Heart left ventricle (tissue), 13 donors: ENCODE measurements around the gene MYDGF.

ENCODE experiments used
- CTCF ChIP-seq, 12 donors: fragments of 200-600 bp; sonication (generic) in 4 of 12; IDR thresholded peaks; one replicate each; pipeline versions ENCODE4 v1.5.0 to v1.8.0; 2018 to 2022; ENCODE audit warnings: antibody characterized with exemption in 12 of 12, mild to moderate bottlenecking in 5 of 12
- POLR2A ChIP-seq, 2 donors: fragments of 450-650 bp; IDR thresholded peaks; one replicate each; pipeline ENCODE4 v1.6.1; 2017; ENCODE audit warnings: antibody characterized with exemption in 2 of 2, mild to moderate bottlenecking in 2 of 2, moderate library complexity in 2 of 2
- donor health status: ischemic (EF 13 %, LVEDD 7.1; RV severe dilation, severe dysfunction).
- donor health status: DM: no; HTN: yes; CAD: no.
- donor health status: DM: no; HTN: no; CAD: no.
- donor health status: ischemic (EF 25% LVEDD 6.9; RV normal size, moderate dysfunction).
- donor health status: ischemic (EF 25% LVEDD 5.7; RV mildly dilated, moderate dysfunction).
- donor health status: ischemic (EF 35%, LVEDD 5.7; RV mildly dilated, moderate dysfunction).
- donor health status: nonischemic (EF 11% LVEDD 7.7; RV severe dilation, severe dysfunction).
- donor health status: DM: yes; HTN: yes; CAD: no.
- donor health status: PGD.
- donor health status: ischemic (EF 29% LVEDD 5.4; RV normal size, mild dysfunction).
- donor health status: nonischemic (EF 23%, LVEDD 6.1; RV moderate dilation, normal function).

- TF ChIP-seq CTCF (IDR thresholded peaks at IDR 0.05) (no peak), POLR2A (IDR thresholded peaks at IDR 0.05) (no peak)
Observed at GRCh38 chr19:4657262-4657661, 12.9 kb downstream of the MYDGF start.
